Retina (tissue), 1 donor: Measurements from ENCODE around the gene CNKSR2.

Experiments used
- DNase-seq: peaks from one replicate; pipeline ENCODE4 v3.0.0-alpha.2; 2016

CNKSR2 gene

GRCh38 chrX:21620234-21620633 lies 246.0 kb downstream of the CNKSR2 start:
- no peak for DNase-seq

- no peak for DNase-seq
Observed at GRCh38 chrX:21623778-21624501, 249.7 kb downstream of the CNKSR2 start.

- peak; percentile 7 for DNase-seq
Observed at GRCh38 chrX:21632027-21632426, 257.8 kb downstream of the CNKSR2 start.

- DNase-seq = no peak
Observed at GRCh38 chrX:21638311-21638710, 264.1 kb downstream of the CNKSR2 start.

DNA sequence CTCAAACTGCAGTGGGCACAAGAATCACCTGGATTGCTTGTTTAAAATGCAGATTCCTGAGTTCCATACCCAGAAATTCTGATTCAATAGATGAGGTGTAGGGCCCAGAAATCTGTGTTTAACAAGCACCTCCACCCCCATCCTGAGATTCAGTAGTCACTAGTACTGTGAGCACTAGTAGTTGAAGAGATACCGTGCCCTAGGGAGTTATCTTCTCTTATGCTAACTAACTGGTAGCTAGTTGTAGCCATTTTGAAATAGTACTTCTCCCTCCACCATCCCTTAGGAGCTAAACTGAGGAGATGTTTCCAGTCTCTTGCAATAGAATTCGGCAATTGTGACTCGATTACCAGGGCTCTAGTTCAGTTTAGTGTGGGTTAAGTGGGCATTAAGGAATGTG lies 265.6 kb downstream of the CNKSR2 start:
- DNase-seq = no peak

- DNase-seq = no peak
Observed at GRCh38 chrX:21645431-21645830, 271.2 kb downstream of the CNKSR2 start.

GRCh38 chrX:21645886-21646285 lies 271.7 kb downstream of the CNKSR2 start:
- DNase-seq = peak; percentile 35

DNA sequence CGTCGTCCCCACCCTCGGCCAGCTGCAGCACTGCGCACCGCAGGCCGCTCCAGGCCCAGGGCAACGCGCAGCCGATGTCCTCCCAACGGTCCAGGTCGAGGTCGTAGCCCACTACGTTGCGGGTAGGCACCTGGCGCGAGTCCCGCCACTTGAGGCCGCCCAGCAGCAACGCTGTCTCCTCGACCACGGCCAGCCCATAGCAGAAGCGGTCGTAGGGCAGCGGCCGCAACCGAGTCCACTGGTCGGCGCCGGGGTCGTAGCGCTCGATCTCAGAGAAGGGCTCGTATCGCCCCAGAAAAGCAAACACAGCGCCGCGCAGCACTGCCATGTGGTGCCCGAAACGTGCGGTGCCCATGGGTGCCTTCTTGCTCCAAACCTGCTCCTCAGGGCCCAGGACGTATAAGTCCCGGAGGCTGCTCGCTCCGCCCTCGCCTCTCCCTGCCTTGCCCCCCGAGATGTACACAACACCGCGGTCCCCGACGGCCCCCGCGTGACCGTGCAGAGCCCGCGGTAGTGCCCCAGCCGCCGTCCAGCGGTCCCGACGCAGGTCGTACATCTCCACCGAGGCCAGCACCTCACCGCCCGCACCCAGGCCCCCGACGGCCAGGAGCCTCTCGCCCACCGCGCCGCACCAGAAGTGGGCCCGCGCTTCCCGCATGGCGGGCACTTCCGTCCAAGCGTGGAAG lies 281.8 kb downstream of the CNKSR2 start:
- peak; percentile 48 for DNase-seq

DNA sequence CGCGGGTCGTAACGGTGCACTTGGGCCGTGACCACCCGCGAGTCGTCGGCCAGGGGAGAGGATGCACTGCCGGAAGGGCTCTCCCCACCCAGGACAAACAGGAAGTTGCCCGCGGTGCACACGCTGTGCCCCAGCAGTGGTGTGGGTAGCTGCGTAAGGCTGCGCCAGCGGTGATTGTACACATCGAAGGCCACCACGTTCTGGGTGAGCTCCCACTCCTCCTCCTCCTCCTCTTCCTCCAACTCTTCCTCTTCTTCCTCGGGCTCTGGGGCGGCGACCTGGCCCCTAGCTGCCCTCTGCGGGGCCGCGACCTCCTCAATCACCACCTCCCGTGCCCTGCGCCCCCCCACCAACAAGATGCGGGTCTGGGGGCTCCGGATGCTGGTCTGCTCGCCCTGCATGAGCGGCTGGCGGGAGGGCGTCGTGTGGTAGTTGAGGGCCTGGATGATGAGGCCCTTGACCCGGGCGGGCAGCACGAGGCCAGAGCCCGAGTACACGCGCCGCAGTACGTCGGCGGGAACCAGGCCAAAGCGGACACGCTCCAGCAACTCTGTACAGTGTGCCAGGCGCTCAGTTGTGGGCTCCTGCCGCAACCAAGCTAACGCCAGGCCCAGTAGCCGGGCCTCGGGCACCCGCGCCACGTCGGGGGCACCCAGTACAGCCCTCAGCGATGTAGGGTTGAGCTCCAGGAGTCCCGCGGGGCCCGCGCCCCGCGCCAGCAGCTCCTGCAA lies 282.5 kb downstream of the CNKSR2 start:
- peak; percentile 9 for DNase-seq

DNA sequence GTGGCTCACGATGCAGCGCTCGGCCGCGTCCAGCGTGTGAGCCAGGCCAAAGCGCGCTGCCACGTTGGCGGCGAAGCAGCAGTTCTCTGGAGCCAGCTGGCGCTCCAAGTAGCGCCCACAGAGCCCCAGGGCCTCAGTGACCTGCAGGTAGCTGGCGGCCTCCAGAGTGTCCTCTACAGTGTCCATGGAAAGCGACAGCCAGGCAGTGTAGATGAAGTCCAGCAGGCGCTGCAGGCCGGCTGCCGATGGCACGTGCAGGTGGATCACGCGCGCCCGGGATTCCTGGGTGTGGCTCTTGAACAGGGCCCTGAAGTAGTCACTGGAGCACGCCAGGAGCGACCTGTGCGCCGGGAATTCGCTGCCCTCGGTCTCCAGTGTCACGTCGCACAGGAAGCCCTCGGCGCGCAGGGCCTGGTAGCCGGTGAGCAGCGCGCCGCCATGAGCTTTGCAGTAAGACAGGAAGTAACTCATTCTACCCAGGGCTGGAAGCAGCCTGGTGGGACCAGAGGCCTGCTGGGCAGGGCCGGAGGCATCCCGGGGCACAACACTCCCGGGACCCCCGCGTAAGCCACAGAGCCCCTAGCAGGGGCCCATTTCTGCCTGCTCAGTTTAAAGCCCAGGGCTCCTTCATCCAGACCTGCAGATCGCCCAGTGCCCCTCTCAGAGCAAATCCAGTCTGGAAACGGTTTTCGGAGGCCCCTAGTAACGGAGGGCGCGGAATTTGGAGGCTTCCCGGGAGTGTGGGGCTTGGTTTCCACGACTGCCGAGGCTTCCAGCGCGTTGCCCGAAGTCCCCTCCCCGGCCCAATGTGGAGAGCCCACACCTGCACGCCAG lies 283.3 kb downstream of the CNKSR2 start:
- DNase-seq = peak; percentile 17

DNA sequence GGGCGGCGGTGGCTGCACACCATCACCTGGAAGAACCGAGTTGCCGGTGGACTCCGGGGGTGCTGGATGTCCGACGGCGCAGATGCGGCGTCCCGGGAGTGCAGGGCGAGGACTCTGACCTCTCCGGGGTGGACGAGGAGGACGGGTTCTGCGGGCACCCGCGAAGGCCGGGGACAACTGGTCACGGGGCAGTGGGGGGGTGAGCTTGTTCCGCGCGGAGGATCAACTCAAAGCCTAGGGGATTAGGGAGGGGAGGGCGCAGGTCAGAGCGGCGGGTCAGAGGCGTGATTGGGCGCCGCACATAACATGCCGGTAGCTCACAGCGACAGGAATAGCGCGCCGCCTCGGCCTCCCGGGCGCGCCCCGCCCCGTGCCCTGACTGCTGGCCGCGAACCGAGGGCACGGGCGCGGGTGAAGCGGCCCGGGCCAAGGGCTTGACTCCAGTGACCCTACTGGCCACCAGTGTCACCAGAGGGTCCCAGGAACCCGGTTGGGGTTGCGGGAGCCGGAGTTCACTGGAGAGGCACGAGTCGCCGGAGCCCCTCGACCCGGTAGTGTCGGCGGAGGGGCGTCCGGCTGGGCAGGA lies 284.0 kb downstream of the CNKSR2 start, which contains the start of gene KLHL34:
TSS of gene KLHL34 (minus strand) at position 179 of the 586 bp plus-strand sequence. CDS start 542 bp downstream, outside the sequence.
- peak; percentile 67 for DNase-seq

GRCh38 chrX:21658746-21659145 lies 284.5 kb downstream of the CNKSR2 start:
- no peak for DNase-seq

DNA sequence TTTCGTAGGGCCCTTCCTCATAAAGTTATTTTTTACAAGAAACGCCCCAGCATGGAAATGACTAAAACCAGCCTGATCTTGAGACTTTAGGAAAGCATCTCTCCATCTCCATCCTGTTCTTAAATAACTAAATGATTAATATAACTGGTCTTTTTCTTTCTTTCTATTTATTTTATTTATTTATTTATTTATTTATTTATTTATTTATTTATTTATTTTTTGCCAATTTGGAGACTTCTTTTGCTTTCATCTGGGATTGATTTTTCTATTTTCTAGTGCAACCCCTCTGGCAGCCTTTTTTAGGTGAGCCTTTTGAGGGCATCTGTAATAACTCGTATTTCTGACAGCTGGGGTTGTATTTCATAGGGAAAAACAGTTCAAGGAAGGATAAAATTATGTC lies 285.1 kb downstream of the CNKSR2 start:
- no peak for DNase-seq

DNA sequence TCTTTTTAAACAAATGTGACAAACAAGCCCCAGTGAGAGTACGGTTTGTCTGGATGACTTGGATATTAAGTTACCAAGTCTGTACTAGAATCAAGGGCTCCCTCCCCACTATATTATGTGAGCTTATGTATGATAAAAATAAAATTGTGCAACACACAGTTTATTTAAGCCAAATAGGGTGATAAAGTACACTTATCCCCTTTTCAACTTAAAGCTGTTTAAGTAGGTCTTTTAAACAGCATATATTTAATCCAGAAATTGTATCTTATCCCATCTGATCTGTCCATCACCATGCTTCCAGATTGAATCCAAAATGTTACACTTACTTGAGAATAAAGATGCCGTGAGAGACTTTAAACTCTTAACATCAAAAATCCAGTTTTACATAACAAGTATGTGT lies 285.9 kb downstream of the CNKSR2 start:
- no peak for DNase-seq

- no peak for DNase-seq
Observed at GRCh38 chrX:21661316-21661715, 287.1 kb downstream of the CNKSR2 start.

- DNase-seq = no peak
Observed at GRCh38 chrX:21662761-21663160, 288.5 kb downstream of the CNKSR2 start.

GRCh38 chrX:21666252-21666651 lies 292.0 kb downstream of the CNKSR2 start:
- no peak for DNase-seq

DNA sequence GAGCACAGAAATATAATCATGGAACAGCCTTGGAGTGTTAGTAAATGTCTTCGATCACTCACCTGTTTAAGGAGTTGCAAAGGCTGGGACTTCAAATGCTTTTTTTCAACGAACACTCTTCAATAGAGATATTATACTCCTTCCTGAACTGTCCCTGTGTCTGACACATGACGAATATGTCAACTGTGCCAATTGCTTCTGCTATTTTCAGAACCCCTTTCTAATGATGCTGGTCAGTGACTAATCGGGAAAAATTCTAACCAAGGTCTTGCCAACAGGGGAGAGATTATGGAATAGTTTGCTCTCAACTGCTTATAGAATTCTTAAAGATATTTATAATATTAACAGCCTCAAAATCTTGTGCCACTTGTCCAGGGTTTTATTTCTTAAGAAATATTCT lies 292.5 kb downstream of the CNKSR2 start:
- DNase-seq = no peak

- no peak for DNase-seq
Observed at GRCh38 chrX:21674430-21675186, 300.4 kb downstream of the CNKSR2 start.

GRCh38 chrX:21675931-21676330 lies 301.7 kb downstream of the CNKSR2 start:
- DNase-seq = no peak

- DNase-seq = no peak
Observed at GRCh38 chrX:21678048-21678612, 303.9 kb downstream of the CNKSR2 start.
